Stimulated activated CD8-positive, alpha-beta memory T cell treated with anti-CD3 and anti-CD28 coated beads, Interleukin-12 subunit alpha, Interleukin-12 subunit beta, amount 100 ng/mL, for 4 hours (primary cell): ENCODE measurements around the gene XIRP2.
"Not testable (repeated sequence)": the region's sequence is repeated elsewhere in the genome, so short reads cannot be mapped to it uniquely, and the experiment has no call there.

Experiments
- DNase-seq: peaks from one replicate; pipeline ENCODE4 v3.0.0-alpha.2; 2020; ENCODE audit warnings: low read depth

XIRP2 gene

GRCh38 chr2:167048829-167049228 is 160.5 kb downstream of the XIRP2 start:
- DNase-seq, result no peak

GRCh38 chr2:167049659-167050058 is 161.4 kb downstream of the XIRP2 start:
- no peak for DNase-seq

GRCh38 chr2:167052825-167053224 is 164.5 kb downstream of the XIRP2 start:
- DNase-seq, result no peak

GRCh38 chr2:167054881-167055280 is 166.6 kb downstream of the XIRP2 start:
- no peak for DNase-seq

GRCh38 chr2:167057446-167057845 is 169.2 kb downstream of the XIRP2 start:
- DNase-seq, result no peak

- DNase-seq, result no peak
These were observed 170.9 kb downstream of the XIRP2 start for GRCh38 chr2:167059173-167059572.

GRCh38 chr2:167069855-167070254 is 181.6 kb downstream of the XIRP2 start:
- no peak for DNase-seq

- DNase-seq, result not testable (repeated sequence)
These were observed 187.4 kb downstream of the XIRP2 start for GRCh38 chr2:167075708-167076107.

GRCh38 chr2:167098931-167099330 is 210.7 kb downstream of the XIRP2 start:
- DNase-seq, result not testable (repeated sequence)

GRCh38 chr2:167100506-167100905 is 212.2 kb downstream of the XIRP2 start:
- no peak for DNase-seq

GRCh38 chr2:167103028-167103756 is 214.9 kb downstream of the XIRP2 start:
- no peak for DNase-seq

- no peak for DNase-seq
These were observed 215.5 kb downstream of the XIRP2 start for GRCh38 chr2:167103757-167104133.

GRCh38 chr2:167104691-167105090 is 216.4 kb downstream of the XIRP2 start:
- DNase-seq, result no peak

- DNase-seq, result not testable (repeated sequence)
These were observed 221.4 kb downstream of the XIRP2 start for GRCh38 chr2:167109682-167110081.

- DNase-seq, result no peak
These were observed 222.1 kb downstream of the XIRP2 start for GRCh38 chr2:167110345-167110744.

GRCh38 chr2:167114018-167114417 is 225.7 kb downstream of the XIRP2 start:
- no peak for DNase-seq

- no peak for DNase-seq
These were observed 227.3 kb downstream of the XIRP2 start for GRCh38 chr2:167115541-167115940.

- DNase-seq, result no peak
These were observed 234.1 kb downstream of the XIRP2 start for GRCh38 chr2:167122389-167122788.

GRCh38 chr2:167126165-167126564 is 237.9 kb downstream of the XIRP2 start:
- DNase-seq, result no peak

- DNase-seq, result no peak
These were observed 238.9 kb downstream of the XIRP2 start for GRCh38 chr2:167127135-167127534.

- DNase-seq, result no peak
These were observed 239.8 kb downstream of the XIRP2 start for GRCh38 chr2:167128130-167128529.

- DNase-seq, result no peak
These were observed 243.8 kb downstream of the XIRP2 start for GRCh38 chr2:167132066-167132465.

- DNase-seq, result no peak
These were observed 244.8 kb downstream of the XIRP2 start for GRCh38 chr2:167132906-167133555.

- no peak for DNase-seq
These were observed 245.3 kb downstream of the XIRP2 start for GRCh38 chr2:167133614-167134013.
